GM12864 (cell line): ENCODE data around the gene SNTG2.

Source experiments
- DNase-seq: peaks from one replicate; pipeline ENCODE4 v3.0.0-alpha.2; 2011; ENCODE audit warnings: low read depth
- H3K4me3 ChIP-seq: 2 replicates; pipeline ENCODE4 v1.5.1; 2011; ENCODE audit warnings: mild to moderate bottlenecking, low read depth, low read length, control low read depth
- CTCF ChIP-seq: IDR thresholded peaks from 2 replicates; pipeline ENCODE4 v1.5.1; 2011; ENCODE audit warnings: low read depth, mild to moderate bottlenecking, moderate library complexity, low read length, control low read depth, inconsistent platforms; ENCODE audit errors: missing control alignments

Gene SNTG2

GRCh38 chr2:985317-985898, 34.8 kb downstream of the SNTG2 start:
- no peak for DNase-seq
- TF ChIP-seq CTCF: no peak
- no peak overlapping the region for H3K4me3 ChIP-seq

- no peak for DNase-seq
- TF ChIP-seq CTCF: no peak
- no peak overlapping the region for H3K4me3 ChIP-seq
Measured at GRCh38 chr2:987789-988188, 37.1 kb downstream of the SNTG2 start.

GRCh38 chr2:989781-990467, 39.3 kb downstream of the SNTG2 start:
- no peak overlapping the region for H3K4me3 ChIP-seq
- no peak for DNase-seq
- no peak for TF ChIP-seq CTCF

GRCh38 chr2:990970-991369, 40.3 kb downstream of the SNTG2 start:
- H3K4me3 ChIP-seq: no peak overlapping the region
- DNase-seq: no peak
- TF ChIP-seq CTCF: no peak

- TF ChIP-seq CTCF: no peak
- no peak for DNase-seq
- H3K4me3 ChIP-seq: no peak overlapping the region
Measured at GRCh38 chr2:1002350-1002749, 51.7 kb downstream of the SNTG2 start.

GRCh38 chr2:1004398-1004797, 53.7 kb downstream of the SNTG2 start:
- no peak for DNase-seq
- no peak overlapping the region for H3K4me3 ChIP-seq
- no peak for TF ChIP-seq CTCF

GRCh38 chr2:1010415-1010930, 59.8 kb downstream of the SNTG2 start:
- no peak overlapping the region for H3K4me3 ChIP-seq
- no peak for TF ChIP-seq CTCF

More at GRCh38 chr2:1010415-1010930, 59.8 kb downstream of the SNTG2 start:
- DNase-seq: no peak
